ENCODE results near the gene DEPP1. TPM values are rescaled to one million over a fixed set of nuclear protein-coding genes. Genes with fewer than 3 reads are reported as not detected.

Gene DEPP1
- total and polyA plus RNA-seq, 2 experiments from 2014 or later = 32.3 to 39.3 TPM

DNA sequence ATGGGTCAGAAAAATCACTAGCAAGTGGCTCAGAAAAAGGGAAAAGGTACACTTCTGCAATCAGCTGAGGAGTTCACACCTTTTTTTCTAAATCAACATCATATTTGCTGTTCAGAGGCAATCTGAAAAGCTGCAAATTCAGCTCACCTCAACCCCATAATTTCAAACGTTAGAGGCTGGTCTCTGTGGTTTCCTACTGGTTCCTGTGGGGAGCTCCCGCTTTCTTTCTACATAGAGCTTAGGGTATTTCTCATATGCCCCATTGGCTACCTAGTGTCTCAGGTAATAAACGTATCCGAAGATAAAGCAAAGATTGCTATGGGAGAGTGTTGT, 16.9 kb upstream of the DEPP1 start:
- H3K27ac ChIP-seq = peak overlapping the region; percentile 98
- H3K4me3 ChIP-seq = no peak overlapping the region
- no peak for DNase-seq (ENCODE audit: low read depth in 1 of 2, low spot score in 1 of 2)
- peaks cover 2% of the 10 kb centered on the region for H3K36me3 ChIP-seq
- H3K27me3 ChIP-seq = no peaks in the 10 kb centered on the region
- peaks cover 22% of the 10 kb centered on the region for H3K4me1 ChIP-seq (ENCODE audit: low read depth)
- H3K9me3 ChIP-seq (ENCODE audit: low read depth) = no peaks in the 10 kb centered on the region
- TF ChIP-seq, protein P1, sequence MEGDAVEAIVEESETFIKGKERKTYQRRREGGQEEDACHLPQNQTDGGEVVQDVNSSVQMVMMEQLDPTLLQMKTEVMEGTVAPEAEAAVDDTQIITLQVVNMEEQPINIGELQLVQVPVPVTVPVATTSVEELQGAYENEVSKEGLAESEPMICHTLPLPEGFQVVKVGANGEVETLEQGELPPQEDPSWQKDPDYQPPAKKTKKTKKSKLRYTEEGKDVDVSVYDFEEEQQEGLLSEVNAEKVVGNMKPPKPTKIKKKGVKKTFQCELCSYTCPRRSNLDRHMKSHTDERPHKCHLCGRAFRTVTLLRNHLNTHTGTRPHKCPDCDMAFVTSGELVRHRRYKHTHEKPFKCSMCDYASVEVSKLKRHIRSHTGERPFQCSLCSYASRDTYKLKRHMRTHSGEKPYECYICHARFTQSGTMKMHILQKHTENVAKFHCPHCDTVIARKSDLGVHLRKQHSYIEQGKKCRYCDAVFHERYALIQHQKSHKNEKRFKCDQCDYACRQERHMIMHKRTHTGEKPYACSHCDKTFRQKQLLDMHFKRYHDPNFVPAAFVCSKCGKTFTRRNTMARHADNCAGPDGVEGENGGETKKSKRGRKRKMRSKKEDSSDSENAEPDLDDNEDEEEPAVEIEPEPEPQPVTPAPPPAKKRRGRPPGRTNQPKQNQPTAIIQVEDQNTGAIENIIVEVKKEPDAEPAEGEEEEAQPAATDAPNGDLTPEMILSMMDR (IDR thresholded peaks at IDR 0.05; ENCODE audit: low read depth, low read length) = no peak

DNA sequence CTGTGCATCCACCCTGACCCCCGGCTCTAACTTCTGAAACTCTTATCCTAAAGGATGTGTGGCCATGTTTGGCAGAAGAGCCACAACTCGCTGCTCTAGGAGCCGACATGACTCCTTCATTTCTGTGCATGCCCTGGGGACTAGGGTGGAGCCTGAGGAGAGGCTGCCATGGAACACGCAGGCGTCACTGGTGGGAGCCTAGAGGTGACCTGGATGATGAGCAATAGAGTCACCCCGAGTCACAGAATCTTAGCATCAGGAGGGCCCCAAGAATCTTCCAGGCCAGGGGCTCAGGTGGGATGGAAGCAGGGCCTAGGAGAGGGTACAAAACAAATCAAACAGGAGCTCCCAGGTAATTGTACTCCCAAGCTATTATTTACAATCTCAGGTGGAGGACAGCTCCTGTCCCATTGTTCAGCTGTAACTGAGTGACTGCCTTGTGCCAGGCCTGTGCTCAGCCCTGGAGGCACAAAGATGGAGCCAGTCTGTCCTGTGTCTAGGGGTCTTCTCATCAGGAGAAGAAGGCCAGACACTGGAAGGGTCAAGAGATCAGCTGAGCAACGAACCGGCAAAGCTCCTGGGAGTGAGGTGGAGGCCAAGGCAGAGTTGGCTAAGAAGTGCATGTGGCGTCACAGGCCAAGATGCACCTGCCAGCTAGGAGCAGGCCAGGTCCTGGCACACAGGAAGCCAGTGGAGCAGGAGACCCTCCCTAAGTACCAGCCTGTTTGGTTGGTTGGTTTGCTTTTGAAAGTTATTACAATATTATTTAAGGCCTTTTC, 16.3 kb upstream of the DEPP1 start:
- Histone ChIP-seq H3K4me1 (ENCODE audit: low read depth) (peaks cover 22% of the 10 kb centered on the region), H3K27ac (peak overlapping the region; percentile 98), H3K36me3 (peaks cover 2% of the 10 kb centered on the region), H3K4me3 (no peak overlapping the region), H3K27me3 (no peaks in the 10 kb centered on the region), H3K9me3 (ENCODE audit: low read depth) (no peaks in the 10 kb centered on the region)
- no peak for DNase-seq (ENCODE audit: low read depth in 1 of 2, low spot score in 1 of 2)
- TF ChIP-seq, protein P1 (IDR thresholded peaks at IDR 0.05; ENCODE audit: low read depth, low read length) = no peak

DNA sequence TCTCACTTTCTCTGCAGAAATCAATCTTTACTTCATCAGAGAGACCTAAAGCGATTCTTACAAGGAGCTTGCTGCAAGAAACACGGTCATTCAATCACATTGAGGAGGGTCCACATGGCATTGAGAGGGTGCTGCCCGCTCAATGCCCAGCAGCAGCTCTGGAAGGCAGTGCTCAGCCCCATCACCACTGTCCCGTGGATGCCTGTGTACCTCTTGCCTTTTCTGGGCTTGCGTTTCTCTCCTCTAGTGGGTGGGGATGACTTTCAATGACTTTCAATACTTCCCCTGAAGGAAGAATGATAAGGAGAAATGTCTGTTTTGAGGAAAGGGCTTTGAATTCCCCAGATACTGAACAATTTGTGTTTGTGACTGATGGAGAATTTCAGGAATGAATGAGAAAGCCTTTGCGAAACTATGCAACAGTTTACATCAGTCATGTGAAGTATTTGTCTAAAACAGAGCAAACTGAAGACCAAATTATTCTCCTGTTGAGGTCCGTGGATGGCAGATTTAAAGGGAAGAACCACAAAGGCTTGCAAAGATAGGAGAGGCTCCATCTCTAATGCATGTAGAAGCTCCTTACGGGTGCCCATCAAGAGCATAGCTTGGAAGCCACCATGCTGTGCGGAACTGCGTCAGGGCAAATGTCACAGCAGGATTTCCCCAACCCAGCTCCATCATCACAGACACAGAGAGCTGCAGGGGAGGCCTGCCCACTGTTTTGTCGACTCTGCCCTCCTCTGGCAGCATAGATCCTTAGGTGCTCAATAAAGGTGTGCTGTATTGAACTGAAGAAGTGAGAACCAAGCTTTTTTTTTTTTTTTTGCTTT, 15.5 kb upstream of the DEPP1 start:
- TF ChIP-seq, protein P1 (IDR thresholded peaks at IDR 0.05; ENCODE audit: low read depth, low read length) = no peak
- H3K36me3 ChIP-seq = peaks cover 2% of the 10 kb centered on the region
- no peak overlapping the region for H3K27ac ChIP-seq
- no peaks in the 10 kb centered on the region for H3K27me3 ChIP-seq
- no peak overlapping the region for H3K4me3 ChIP-seq
- peaks cover 24% of the 10 kb centered on the region for H3K4me1 ChIP-seq (ENCODE audit: low read depth)
- H3K9me3 ChIP-seq (ENCODE audit: low read depth) = no peaks in the 10 kb centered on the region
- DNase-seq (ENCODE audit: low read depth in 1 of 2, low spot score in 1 of 2) = peak in 1 of 2 donors; percentile 81

DNA sequence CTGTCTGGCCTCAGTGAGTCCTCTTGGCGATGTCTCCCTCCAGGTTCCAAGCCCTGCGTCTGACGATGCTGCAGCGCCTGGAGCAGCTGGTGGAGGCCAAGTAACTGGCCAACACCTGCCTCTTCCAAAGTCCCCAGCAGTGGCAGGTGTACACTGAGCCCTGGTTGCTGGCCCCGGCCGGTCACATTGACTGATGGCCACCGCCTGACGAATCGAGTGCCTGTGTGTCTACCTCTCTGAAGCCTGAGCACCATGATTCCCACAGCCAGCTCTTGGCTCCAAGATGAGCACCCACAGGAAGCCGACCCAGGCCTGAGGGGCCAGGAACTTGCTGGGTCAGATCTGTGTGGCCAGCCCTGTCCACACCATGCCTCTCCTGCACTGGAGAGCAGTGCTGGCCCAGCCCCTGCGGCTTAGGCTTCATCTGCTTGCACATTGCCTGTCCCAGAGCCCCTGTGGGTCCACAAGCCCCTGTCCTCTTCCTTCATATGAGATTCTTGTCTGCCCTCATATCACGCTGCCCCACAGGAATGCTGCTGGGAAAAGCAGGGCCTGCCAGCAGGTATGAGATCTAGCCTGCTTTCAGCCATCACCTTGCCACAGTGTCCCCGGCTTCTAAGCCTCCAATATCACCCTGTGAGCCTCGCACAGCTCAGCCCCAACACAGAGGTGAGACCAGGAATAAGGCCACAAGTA, 14.8 kb upstream of the DEPP1 start:
- no peak for DNase-seq (ENCODE audit: low read depth in 1 of 2, low spot score in 1 of 2)
- H3K4me3 ChIP-seq = no peak overlapping the region
- no peaks in the 10 kb centered on the region for H3K9me3 ChIP-seq (ENCODE audit: low read depth)
- no peak overlapping the region for H3K27ac ChIP-seq
- no peaks in the 10 kb centered on the region for H3K27me3 ChIP-seq
- H3K4me1 ChIP-seq (ENCODE audit: low read depth) = peaks cover 24% of the 10 kb centered on the region
- peaks cover 2% of the 10 kb centered on the region for H3K36me3 ChIP-seq
- TF ChIP-seq, protein P1 (IDR thresholded peaks at IDR 0.05; ENCODE audit: low read depth, low read length) = no peak

DNA sequence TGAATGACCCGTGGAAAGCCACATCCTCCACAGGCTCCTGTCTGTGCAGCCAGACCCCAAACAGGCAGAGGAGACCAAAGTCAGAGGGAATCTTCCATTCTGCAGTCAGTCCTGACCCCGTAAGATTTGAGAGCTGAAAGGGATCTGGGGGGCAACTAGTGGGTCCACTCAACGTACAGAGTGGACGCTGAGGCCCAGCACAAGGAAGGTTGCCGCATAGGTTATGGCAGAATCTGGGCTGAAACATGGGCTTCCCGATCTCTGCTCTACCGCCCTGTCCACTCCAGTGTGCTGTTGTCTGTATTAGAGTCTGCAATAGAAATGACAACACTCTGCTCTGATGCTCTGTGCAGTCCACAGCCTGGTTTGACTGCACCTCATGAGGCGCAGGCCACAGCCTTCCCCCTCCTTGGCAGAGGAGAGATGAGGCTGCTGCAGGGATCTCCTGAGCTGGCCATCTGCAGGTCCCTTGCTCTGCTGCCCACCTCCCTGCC, 14.2 kb upstream of the DEPP1 start:
- no peaks in the 10 kb centered on the region for H3K9me3 ChIP-seq (ENCODE audit: low read depth)
- no peaks in the 10 kb centered on the region for H3K27me3 ChIP-seq
- H3K27ac ChIP-seq = no peak overlapping the region
- H3K36me3 ChIP-seq = peaks cover 2% of the 10 kb centered on the region
- TF ChIP-seq, protein P1 (IDR thresholded peaks at IDR 0.05; ENCODE audit: low read depth, low read length) = no peak
- no peak for DNase-seq (ENCODE audit: low read depth in 1 of 2, low spot score in 1 of 2)
- H3K4me3 ChIP-seq = no peak overlapping the region
- H3K4me1 ChIP-seq (ENCODE audit: low read depth) = peaks cover 24% of the 10 kb centered on the region
